ACC112 (cell line): ENCODE results near the gene SLC16A13.

Experiments
- H2AFZ ChIP-seq: fragments of 200-600 bp; sonication (generic); one replicate; pipeline ENCODE4 v1.6.0; 2017; ENCODE audit warnings: antibody characterized with exemption, low read length; ENCODE audit not compliant: unreplicated experiment
- H3K27ac ChIP-seq: fragments of 200-600 bp; sonication (generic); 2 replicates; pipeline ENCODE4 v1.5.1; 2014; ENCODE audit warnings: low read depth, mild to moderate bottlenecking, antibody characterized with exemption, low read length, moderate library complexity
- H3K27me3 ChIP-seq: fragments of 200-600 bp; sonication (generic); 2 replicates; pipeline ENCODE4 v1.6.1; 2014; ENCODE audit warnings: mild to moderate bottlenecking, antibody characterized with exemption, low read length, moderate library complexity, mixed read lengths; ENCODE audit not compliant: insufficient read depth
- H3K36me3 ChIP-seq: fragments of 200-600 bp; sonication (generic); 2 replicates; pipeline ENCODE4 v1.6.1; 2016; ENCODE audit warnings: mild to moderate bottlenecking, antibody characterized with exemption, low read length, moderate library complexity, mixed read lengths; ENCODE audit not compliant: insufficient read depth
- H3K4me1 ChIP-seq: fragments of 200-600 bp; sonication (generic); one replicate; pipeline ENCODE4 v1.6.1; 2016; ENCODE audit warnings: low read length, mixed read lengths; ENCODE audit not compliant: insufficient read depth, unreplicated experiment, control insufficient read depth
- H3K4me3 ChIP-seq: fragments of 200-600 bp; sonication (generic); 2 replicates; pipeline ENCODE4 v1.5.1; 2014; ENCODE audit warnings: mild to moderate bottlenecking, low read depth, low read length
- H3K79me2 ChIP-seq: fragments of 200-600 bp; sonication (generic); one replicate; pipeline ENCODE4 v1.6.0; 2016; ENCODE audit warnings: low read length; ENCODE audit not compliant: control insufficient read depth, unreplicated experiment, insufficient read depth

The SLC16A13 gene

DNA sequence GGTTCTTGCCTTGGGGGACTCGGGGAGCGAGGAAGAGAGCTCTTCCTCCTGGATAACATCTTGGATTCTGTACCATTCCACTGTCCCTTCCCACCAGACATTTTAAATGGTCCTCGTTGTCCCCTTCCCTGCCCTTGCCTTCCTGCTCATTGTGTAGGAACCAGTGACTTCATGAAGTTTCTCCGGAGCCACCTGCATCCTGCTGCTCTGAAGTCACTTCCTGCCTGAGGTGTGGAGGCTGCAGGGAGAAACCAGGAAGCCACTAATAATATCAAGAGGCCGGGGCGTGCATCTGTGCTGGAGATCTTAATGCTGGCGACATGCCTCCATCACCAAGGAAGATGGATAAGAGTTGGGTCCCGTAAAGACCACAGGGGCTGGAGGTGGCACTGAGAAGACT is 6.2 kb upstream of the SLC16A13 start:
- no peaks in the 10 kb centered on the region for H3K79me2 ChIP-seq
- no peak overlapping the region for H3K4me3 ChIP-seq
- no peak overlapping the region for H2AFZ ChIP-seq
- H3K36me3 ChIP-seq = no peaks in the 10 kb centered on the region
- no peaks in the 10 kb centered on the region for H3K27me3 ChIP-seq
- no peaks in the 10 kb centered on the region for H3K4me1 ChIP-seq
- H3K27ac ChIP-seq = no peak overlapping the region

DNA sequence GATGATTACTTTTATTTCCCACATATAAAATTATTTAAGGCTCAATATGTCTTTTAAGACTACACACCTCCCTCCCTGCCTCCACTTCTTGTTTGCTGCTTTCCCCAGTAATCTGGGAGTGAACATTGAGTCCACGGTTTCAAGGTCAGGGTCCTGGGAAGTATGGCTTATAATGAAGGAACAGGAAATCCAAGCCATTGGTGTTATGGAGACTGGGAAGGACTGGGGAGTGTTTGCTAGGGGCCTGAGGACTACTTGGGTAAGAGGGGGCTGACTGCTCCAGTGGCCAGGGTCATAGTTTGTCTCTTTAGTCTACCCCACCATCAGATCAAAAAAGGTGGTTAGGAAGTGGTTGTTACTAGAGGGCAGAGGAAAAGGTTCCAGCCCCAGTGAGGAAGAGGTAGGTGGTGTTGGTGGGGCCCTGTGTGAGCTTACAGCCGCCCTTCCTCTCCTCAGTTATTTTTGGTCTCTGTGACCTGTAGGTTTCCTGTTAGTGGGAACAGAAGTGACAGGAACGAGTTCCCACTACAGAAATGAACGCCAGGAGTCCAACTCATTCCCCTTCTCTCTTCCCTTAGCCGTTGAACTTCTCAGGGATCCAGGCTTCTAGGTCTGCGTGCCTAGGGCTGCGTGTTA is 742 bp upstream of the SLC16A13 start:
- Histone ChIP-seq H3K27me3 (no peaks in the 10 kb centered on the region), H3K4me1 (peaks cover 5% of the 10 kb centered on the region), H3K27ac (peak overlapping the region; percentile 71), H2AFZ (peak overlapping the region; percentile 90), H3K36me3 (no peaks in the 10 kb centered on the region), H3K79me2 (peaks cover 4% of the 10 kb centered on the region), H3K4me3 (peak overlapping the region; percentile 86)

DNA sequence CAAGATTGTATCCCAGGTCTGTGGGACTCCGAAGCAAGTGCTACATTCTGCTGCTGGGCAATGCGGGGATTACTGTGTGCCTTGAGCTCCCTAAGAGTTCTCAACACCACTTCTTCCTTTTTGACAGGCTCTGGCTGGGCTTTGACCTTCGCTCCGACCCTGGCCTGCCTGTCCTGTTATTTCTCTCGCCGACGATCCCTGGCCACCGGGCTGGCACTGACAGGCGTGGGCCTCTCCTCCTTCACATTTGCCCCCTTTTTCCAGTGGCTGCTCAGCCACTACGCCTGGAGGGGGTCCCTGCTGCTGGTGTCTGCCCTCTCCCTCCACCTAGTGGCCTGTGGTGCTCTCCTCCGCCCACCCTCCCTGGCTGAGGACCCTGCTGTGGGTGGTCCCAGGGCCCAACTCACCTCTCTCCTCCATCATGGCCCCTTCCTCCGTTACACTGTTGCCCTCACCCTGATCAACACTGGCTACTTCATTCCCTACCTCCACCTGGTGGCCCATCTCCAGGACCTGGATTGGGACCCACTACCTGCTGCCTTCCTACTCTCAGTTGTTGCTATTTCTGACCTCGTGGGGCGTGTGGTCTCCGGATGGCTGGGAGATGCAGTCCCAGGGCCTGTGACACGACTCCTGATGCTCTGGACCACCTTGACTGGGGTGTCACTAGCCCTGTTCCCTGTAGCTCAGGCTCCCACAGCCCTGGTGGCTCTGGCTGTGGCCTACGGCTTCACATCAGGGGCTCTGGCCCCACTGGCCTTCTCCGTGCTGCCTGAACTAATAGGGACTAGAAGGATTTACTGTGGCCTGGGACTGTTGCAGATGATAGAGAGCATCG is 2.4 kb downstream of the SLC16A13 start:
- H3K4me3 ChIP-seq = no peak overlapping the region
- H3K27ac ChIP-seq = no peak overlapping the region
- no peaks in the 10 kb centered on the region for H3K27me3 ChIP-seq
- H3K79me2 ChIP-seq = peaks cover 4% of the 10 kb centered on the region
- peaks cover 7% of the 10 kb centered on the region for H3K4me1 ChIP-seq
- H2AFZ ChIP-seq = no peak overlapping the region
- H3K36me3 ChIP-seq = no peaks in the 10 kb centered on the region

DNA sequence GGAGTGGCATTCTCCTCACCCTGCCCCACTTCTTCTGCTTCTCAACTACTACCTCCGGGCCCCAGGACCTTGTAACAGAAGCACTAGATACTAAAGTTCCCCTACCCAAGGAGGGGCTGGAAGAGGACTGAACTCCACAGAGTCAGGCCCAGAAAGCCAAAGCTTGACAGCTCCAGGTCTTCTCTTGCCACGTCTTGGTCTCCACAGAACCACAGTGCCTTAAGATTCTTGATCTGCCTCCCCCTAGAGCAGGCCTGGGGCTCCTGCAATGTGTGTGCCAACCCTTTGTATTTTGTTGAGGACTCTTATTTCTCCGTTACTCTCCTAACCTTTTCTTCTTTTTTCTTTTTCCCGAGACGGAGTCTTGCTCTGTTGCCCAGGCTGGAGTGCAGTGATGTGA is 4.0 kb downstream of the SLC16A13 start:
- H3K27me3 ChIP-seq = peaks cover 3% of the 10 kb centered on the region; the same call in 1 of the 2 replicates
- H3K79me2 ChIP-seq = peaks cover 4% of the 10 kb centered on the region
- H3K27ac ChIP-seq = no peak overlapping the region
- H3K4me1 ChIP-seq = peaks cover 7% of the 10 kb centered on the region
- H3K4me3 ChIP-seq = no peak overlapping the region
- H3K36me3 ChIP-seq = no peaks in the 10 kb centered on the region
- no peak overlapping the region for H2AFZ ChIP-seq

DNA sequence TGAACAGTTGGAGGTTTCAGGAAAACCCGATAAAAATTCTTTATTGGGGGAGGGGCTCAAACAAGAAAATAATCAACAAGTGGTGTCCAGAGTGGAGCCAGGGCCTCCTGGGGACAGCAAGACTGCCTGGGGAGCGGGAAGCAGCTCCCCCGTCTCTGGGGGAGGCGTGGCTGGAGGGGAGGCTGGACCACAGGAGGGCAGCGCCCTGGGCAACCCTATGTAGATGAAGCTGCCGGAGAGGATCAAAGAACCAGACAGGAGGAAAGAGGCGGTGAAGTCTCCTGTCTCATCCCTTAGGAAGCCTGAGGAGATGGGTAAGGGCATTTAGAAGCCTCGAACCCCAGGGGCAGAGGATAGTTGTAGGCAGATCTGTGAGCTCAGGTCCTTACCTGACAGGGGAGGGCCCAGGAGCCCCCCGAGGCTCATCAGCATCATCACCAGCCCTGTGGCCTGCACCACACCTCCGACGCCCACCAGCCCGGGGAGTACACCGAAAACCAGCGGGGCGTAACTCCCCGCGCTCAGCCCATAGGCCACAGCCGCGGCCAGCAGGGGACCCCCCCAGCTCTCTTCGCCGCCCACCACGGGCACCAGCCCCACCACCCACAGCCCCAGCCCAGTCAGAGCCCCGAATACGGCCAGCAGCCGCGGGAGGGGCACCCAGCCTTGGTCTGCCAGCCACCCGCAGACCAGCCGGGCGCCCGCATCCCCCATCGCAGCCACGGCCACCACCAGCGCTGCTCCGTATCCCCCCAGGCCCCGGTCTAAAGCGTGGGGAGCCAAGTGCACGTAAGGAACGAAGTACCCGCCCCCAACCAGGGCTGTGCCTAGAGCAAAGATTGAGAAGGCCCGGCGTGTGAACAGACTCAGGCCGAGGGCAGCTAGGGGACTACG is 6.0 kb downstream of the SLC16A13 start:
- no peaks in the 10 kb centered on the region for H3K79me2 ChIP-seq
- no peak overlapping the region for H2AFZ ChIP-seq
- peaks cover 3% of the 10 kb centered on the region; the same call in 1 of the 2 replicates for H3K27me3 ChIP-seq
- H3K36me3 ChIP-seq = no peaks in the 10 kb centered on the region
- no peak overlapping the region for H3K4me3 ChIP-seq
- no peak overlapping the region for H3K27ac ChIP-seq
- peaks cover 10% of the 10 kb centered on the region for H3K4me1 ChIP-seq

DNA sequence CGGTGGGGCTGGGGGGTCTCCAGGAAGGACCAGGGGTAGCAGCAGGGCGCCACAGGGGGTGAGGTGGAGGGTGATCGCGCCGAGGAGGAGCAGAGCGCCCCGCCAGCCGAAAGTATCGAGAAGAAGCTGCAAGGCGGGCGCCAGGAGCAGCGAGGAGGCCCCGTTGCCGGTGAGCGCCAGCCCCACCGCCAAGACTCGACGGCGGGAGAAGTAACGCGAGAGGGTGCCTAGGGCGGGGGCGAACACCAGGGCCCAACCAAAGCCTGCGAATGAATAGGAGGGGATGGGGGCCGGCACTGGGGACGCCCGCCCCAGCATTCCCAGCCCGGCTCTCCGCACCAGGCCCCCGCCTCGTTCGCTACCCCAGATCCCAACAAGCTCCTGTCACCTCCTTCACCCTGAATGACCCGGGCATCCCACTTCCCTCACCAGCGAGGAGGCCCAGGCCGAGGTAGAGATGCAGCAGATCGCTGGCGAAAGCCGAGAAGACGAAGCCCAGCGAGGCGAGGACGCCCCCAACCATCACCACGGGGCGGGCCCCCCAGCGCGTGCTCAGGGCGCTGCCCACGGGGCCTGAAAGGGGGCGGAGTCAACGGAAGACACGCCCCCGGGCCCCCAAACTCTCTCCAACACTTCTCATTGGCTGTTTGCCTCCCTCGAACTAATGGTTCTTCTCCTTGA is 6.8 kb downstream of the SLC16A13 start:
- Histone ChIP-seq H3K4me3 (peak overlapping the region; percentile 72), H3K27me3 (peaks cover 3% of the 10 kb centered on the region; the same call in 1 of the 2 replicates), H3K4me1 (peaks cover 10% of the 10 kb centered on the region), H3K27ac (no peak overlapping the region), H3K36me3 (no peaks in the 10 kb centered on the region), H2AFZ (no peak overlapping the region), H3K79me2 (no peaks in the 10 kb centered on the region)

DNA sequence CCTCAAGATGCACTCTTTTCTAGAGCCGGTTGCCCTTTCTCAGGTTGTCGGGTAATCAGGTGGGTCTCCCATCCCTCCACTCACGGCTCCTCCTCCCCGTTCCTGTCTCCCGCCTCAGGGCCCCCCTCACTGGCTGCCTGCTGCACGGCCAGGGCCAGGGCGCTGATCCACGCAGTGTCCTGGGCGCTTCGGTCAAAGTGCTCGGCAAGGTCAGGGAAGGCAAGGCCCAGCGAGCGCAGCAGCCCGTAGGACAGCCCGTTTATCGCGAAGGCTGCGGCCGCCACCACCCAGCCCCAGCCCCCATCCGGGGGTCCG is 7.3 kb downstream of the SLC16A13 start:
- H3K79me2 ChIP-seq = no peaks in the 10 kb centered on the region
- peaks cover 10% of the 10 kb centered on the region for H3K4me1 ChIP-seq
- H3K36me3 ChIP-seq = no peaks in the 10 kb centered on the region
- H2AFZ ChIP-seq = peak overlapping the region; percentile 20
- peak overlapping the region; percentile 72 for H3K4me3 ChIP-seq
- peaks cover 3% of the 10 kb centered on the region; the same call in 1 of the 2 replicates for H3K27me3 ChIP-seq
- no peak overlapping the region for H3K27ac ChIP-seq

DNA sequence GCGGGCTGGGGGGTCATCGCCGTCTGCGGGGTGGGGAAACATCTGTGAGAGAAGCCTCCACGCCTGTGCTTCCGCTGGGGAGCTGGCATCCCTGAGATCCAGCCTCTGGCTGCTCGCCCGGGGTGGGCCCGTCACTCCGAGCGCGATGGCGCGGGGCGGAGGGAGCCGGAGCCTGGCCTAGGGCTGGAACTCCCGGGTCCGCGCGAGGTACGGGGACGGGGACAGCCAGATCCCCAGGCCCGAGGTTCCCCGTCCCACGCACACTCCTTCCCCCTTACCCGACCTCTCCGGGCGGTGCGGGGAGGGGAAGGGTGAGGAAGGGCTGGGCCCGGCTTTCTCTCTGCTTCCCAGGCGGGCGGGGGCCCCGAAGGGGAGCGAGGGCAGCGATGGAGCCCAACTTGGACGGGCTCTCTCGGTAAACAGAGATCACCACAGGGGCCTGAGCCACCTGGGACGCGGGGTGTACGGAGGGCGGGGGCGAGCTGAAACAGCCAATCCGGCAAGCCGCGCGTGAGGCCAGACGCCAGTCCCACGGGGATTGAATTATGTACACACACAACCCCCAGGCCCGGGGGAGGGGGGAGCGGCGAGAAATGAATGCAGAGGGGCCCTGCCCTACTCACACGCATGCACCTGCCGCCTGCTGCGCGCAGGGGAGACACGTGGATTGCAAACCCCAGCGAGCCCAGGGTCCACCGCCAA is 7.8 kb downstream of the SLC16A13 start, which contains the start of gene SLC16A11:
SLC16A11 (minus strand) TSS at position 596 of the 702 bp plus-strand sequence; CDS start at position 17, 579 bp downstream.
- Histone ChIP-seq H3K4me1 (peaks cover 10% of the 10 kb centered on the region), H2AFZ (peak within 1 kb of the TSS; percentile 20), H3K79me2 (no peaks in the 10 kb centered on the region), H3K4me3 (peak within 1 kb of the TSS; percentile 72), H3K27me3 (peaks cover 3% of the 10 kb centered on the region; the same call in 1 of the 2 replicates), H3K36me3 (no peaks in the 10 kb centered on the region), H3K27ac (no peak within 1 kb of the TSS)

DNA sequence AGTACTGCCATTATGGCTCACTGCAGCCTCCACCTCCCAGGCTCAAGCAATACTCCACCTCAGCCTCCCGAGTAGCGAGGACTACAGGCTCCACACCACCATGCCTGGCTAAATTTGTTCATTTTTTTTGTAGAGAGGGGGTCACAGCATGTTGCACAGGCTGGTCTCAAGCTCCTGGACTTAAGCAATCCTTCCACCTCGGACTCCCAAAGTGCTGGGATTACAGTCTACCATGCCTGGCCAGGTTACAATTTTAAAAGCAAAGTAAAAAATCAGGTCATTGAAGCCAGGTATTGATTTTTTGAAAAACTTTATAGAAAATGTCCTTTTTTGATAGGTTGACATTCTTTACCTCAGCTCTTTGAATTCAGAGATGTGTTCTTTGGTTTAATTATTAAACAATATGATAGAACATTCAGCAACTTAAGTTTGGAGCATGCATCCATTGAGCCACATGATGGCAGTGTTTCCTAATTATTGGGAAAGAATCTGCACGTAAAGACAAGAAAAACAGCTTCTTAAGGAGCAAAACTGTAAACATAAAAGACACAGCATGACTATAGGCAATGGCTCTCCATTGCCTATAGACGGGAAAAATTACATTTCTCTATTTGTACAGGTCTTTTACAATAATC is 9.8 kb downstream of the SLC16A13 start:
- H3K27ac ChIP-seq = no peak overlapping the region
- H3K36me3 ChIP-seq = no peaks in the 10 kb centered on the region
- peaks cover 10% of the 10 kb centered on the region for H3K4me1 ChIP-seq
- H3K27me3 ChIP-seq = peaks cover 3% of the 10 kb centered on the region; the same call in 1 of the 2 replicates
- H3K4me3 ChIP-seq = peak overlapping the region; percentile 5; the same call in 1 of the 2 replicates
- H2AFZ ChIP-seq = peak overlapping the region; percentile 35
- no peaks in the 10 kb centered on the region for H3K79me2 ChIP-seq
